ENCODE measurements around the gene LYSMD3.
"Not testable (repeated sequence)": the region's sequence is repeated elsewhere in the genome, so short reads cannot be mapped to it uniquely, and the experiment has no call there.

The LYSMD3 gene

GRCh38 chr5:90529194-90529938 lies at the start of gene LYSMD3:
LYSMD3 (minus strand) TSS chr5:90529584; CDS start chr5:90525289, 4,295 bp downstream.
- DNase-seq (ENCODE audit: low read depth): peak; percentile 72

DNA sequence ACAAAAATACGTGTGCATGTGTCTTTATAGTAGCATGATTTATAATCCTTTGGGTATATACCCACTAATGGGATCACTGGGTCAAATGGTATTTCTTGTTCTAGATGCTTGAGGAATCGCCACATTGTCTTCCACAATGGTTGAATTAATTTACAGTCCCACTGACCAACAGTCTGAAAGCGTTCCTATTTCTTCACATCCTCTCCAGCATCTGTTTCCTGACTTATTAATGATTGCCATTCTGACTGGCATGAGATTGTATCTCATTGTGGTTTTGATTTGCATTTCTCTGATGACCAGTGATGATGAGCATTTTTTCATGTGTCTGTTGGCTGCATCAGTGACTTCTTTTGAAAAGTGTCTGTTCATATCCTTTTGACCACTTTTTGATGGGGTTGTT lies 47.2 kb upstream of the LYSMD3 start:
- not testable (repeated sequence) for DNase-seq (ENCODE audit: low read depth)

DNA sequence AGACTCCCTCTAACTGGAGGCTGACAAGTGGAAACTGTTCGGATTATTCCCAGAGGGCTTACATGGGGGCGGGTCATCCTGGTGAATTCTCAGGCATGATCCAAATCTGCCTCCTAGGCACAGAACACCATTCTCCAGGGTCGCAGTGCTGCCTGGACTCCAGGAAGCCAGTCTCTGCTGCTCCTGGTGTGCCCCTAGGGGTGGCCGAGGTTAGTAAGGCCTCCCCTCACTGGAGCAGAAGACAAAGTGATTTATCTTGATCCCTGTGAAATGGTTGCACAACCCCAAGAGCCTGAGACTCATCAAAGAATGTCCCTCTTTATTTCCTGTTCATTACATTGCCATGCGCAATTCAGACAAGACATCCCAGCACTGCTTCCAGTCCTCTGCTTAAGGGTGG lies 46.3 kb upstream of the LYSMD3 start:
- DNase-seq (ENCODE audit: low read depth): no peak

DNA sequence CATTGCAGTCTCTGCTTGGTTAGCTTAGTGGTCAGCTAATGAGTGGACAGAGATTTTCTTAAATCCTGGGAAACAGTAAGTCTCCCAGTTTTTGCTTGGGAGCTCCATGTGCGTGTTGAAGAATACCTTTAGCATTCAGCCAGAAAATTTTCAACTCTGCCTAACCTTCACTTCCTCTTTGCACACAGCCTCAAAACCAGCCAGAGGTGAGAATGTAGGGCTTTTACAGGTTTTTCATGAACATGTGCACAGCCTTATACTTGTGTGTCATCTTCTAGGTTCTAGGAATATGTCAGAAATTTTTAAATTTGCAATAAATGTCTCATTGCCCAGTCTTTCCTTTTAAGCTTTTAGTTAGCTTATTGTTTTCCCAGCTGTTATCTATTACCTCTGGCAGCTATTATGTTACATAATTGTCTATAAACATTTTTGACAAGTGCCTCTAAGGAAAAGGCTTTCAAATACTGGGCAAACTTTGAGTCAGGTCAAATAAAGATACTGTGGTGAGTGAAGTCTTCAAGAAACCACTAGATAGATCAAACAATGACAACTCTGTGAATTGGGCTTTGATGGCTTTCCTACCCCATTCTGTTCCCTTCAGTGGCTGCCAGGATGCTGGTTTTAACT lies 41.9 kb upstream of the LYSMD3 start:
- DNase-seq (ENCODE audit: low read depth): no peak

GRCh38 chr5:90570034-90570433 lies 40.6 kb upstream of the LYSMD3 start:
- no peak for DNase-seq (ENCODE audit: low read depth)

GRCh38 chr5:90569084-90569483 lies 39.7 kb upstream of the LYSMD3 start:
- DNase-seq (ENCODE audit: low read depth): no peak

GRCh38 chr5:90565491-90565890 lies 36.1 kb upstream of the LYSMD3 start:
- no peak for DNase-seq (ENCODE audit: low read depth)

DNA sequence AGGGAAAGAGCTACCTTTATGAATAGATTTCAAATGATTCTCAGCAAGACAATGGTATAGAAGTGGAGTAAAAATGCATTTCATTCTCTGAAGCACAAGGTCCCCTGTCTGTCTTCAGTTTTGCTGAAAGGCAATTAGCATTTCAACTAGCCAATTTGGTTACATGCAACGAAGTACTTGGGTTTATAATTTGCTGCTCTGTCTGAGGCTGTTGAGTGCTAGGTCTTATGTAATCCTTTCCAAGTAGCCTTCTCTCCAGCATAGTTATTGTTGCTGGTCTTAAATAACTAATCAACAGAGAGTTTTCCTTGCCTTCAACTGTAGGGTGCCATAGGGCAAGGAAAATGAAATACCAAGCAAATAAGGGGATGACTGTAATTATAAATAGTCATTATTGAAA lies 33.7 kb upstream of the LYSMD3 start:
- no peak for DNase-seq (ENCODE audit: low read depth)

DNA sequence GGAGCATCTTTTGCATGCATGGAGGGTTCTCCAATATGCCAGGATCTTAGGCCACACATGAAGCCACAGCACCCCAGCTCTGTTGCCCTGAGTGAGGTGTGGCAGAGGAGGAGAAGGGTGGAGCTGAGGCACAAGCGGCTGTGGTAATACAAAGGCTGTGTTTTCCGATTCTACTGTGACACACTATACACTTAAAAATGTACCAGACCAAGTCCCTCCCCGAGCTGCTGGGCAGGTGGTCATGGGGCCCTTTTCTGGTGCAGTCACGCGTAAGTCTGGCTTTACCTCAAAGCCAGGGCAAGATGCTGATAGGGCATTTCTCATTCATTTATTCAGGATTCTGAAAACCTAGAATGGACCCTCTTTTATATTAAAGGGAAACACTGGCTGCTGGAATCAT lies 33.0 kb upstream of the LYSMD3 start:
- DNase-seq (ENCODE audit: low read depth): no peak

GRCh38 chr5:90561766-90562165 lies 32.4 kb upstream of the LYSMD3 start:
- no peak for DNase-seq (ENCODE audit: low read depth)

- DNase-seq (ENCODE audit: low read depth): no peak
These were observed 31.4 kb upstream of the LYSMD3 start for GRCh38 chr5:90560771-90561170.

DNA sequence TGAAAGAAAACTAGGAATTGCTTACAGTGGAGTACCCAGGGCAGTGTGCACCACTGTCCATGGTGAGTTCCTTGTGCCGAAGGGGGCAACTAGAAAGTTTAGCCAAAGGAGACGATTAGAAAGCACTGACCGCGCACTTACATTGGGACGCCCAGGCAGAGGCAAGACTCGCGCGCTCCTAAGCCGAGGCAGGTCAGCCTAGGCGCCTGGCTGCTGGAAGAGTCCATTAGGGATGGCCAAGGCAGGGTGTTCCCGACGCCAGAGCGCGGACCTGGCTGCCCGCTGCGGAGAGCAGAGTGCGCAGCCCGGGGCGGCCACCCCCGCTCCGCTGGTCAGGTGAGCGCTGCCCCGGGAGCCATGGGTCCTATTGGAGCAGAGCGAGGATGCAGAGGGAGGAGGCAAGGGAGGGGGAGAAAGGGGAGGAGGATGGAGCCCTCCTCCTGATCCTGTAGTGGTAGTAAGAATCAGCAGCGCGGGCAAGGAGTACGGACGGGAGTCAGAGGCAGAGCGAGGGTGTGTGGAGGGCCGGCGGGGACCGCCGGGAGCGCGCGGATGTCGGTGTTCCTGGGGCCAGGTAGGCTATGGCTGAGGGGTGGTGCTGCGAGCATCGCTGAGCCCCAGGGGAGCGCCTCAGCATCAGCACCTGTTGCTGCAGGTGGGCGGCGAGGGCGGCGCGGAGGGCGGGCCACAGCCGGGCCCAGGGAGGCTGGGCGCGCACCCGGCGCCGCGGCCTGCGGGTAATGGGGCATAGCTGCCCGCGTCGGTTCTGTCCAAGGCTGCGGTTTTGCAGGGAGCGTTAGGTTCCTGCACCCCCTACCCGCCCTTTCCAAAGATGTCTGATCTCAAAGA lies 29.2 kb upstream of the LYSMD3 start, which contains the start of gene ADGRV1:
Gene ADGRV1 (plus strand): TSS at position 454 of the 849 bp plus-strand sequence. CDS start 99 bp downstream, at position 553.
- DNase-seq (ENCODE audit: low read depth): no peak

- no peak for DNase-seq (ENCODE audit: low read depth)
These were observed 28.5 kb upstream of the LYSMD3 start for GRCh38 chr5:90557871-90558270.

GRCh38 chr5:90557391-90557790 lies 28.0 kb upstream of the LYSMD3 start:
- no peak for DNase-seq (ENCODE audit: low read depth)

DNA sequence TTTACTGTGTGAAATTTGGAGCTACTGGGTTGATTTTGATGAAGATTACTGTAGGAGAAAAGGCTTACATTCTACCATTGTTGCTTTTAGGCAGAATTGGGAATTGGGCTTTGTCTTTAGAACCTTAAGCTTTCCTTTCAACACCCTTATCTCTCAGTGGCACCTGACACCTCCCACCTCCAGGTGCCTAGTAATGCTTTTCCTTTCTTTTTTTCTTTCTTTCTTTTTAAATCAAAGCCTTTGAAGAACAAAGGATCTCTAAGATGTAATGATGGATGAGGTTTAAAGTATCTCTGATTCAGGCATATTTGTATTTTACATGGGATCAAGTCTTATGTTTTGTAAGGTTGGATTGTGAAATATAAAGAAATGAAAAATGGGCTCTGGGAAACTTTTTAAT lies 26.3 kb upstream of the LYSMD3 start:
- DNase-seq (ENCODE audit: low read depth): no peak

GRCh38 chr5:90554358-90555006 lies 25.1 kb upstream of the LYSMD3 start:
- no peak for DNase-seq (ENCODE audit: low read depth)

GRCh38 chr5:90553711-90554110 lies 24.3 kb upstream of the LYSMD3 start:
- no peak for DNase-seq (ENCODE audit: low read depth)

DNA sequence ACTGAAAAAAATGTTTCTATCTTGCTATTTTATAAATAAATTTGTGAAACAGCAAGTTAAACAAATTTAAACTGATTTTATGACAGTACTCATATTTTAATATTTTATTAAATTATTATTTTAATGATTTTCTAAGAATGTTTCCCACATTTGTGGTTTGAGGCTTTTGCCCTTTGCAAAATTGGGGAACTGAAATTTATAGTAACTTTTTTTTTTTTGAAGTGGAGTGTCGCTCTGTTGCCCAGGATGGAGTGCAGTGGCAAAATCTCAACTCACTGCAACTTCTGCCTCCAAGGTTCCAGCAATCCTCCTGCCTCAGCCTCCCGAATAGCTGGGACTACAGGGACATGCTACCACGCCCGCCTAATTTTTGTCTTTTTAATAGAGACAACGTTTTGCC lies 22.0 kb upstream of the LYSMD3 start:
- DNase-seq (ENCODE audit: low read depth): no peak

GRCh38 chr5:90550963-90551362 lies 21.6 kb upstream of the LYSMD3 start:
- no peak for DNase-seq (ENCODE audit: low read depth)

GRCh38 chr5:90549729-90550275 lies 20.4 kb upstream of the LYSMD3 start:
- no peak for DNase-seq (ENCODE audit: low read depth)

- no peak for DNase-seq (ENCODE audit: low read depth)
These were observed 19.8 kb upstream of the LYSMD3 start for GRCh38 chr5:90549223-90549622.

DNA sequence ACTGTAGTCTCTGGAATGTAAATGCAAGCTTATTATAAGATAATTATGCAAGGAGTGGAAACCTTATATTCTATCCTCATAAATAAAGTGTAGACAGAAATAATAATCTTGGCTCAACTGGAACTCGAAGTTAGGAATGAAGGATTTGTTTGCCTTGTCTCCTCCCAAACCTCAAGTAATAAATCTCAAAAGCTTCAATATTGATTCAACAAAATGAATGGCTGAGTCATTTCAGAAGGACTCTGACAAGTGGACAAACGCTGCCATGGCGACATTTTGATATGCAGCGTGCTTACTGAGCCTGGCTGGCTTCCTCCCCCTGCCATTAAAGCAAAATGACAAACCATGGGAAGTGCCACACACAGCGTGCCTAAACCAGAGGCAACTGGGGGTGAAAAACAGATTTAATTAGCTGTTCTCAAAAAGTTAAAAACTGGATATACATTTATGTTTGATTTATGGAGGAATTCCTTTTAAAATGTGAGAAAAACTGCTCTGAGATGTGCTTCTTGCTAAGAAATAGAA lies 18.7 kb upstream of the LYSMD3 start:
- DNase-seq (ENCODE audit: low read depth): no peak
